Neural crest cell (in vitro differentiated cells): ENCODE measurements around the gene NADK2. TPM values are rescaled to one million over a fixed set of nuclear protein-coding genes. Genes with fewer than 3 reads are reported as not detected.

ENCODE experiments used
- DNase-seq: peaks from one replicate; pipeline ENCODE4 v3.0.0; 2021; ENCODE audit warnings: low read depth, mixed read lengths, low spot score
- H3K27ac Mint-ChIP-seq: one replicate; pipeline ENCODE4 v1.8.0; 2021; ENCODE audit warnings: mild to moderate bottlenecking, mixed read lengths; ENCODE audit not compliant: unreplicated experiment
- H3K27me3 Mint-ChIP-seq: 2 replicates; pipeline ENCODE4 v1.8.0; 2021; ENCODE audit warnings: low read depth, mild to moderate bottlenecking, mixed read lengths
- H3K36me3 Mint-ChIP-seq: 2 replicates; pipeline ENCODE4 v1.8.0; 2021; ENCODE audit warnings: low read depth, mild to moderate bottlenecking, mixed read lengths
- H3K4me1 Mint-ChIP-seq: 2 replicates; pipeline ENCODE4 v1.8.0; 2021; ENCODE audit warnings: mixed read lengths
- H3K4me3 Mint-ChIP-seq: one replicate; pipeline ENCODE4 v1.8.0; 2021; ENCODE audit warnings: mild to moderate bottlenecking, mixed read lengths
- H3K9me3 Mint-ChIP-seq: 2 replicates; pipeline ENCODE4 v1.8.0; 2021; ENCODE audit warnings: mixed read lengths
- CTCF ChIP-seq: fragments of 200-600 bp; sonication (generic); conservative IDR thresholded peaks from 2 replicates; pipeline ENCODE4 v1.5.0; 2021; ENCODE audit warnings: antibody characterized with exemption, mild to moderate bottlenecking
- total RNA-seq: library from RNA; stranded (reverse); gene quantifications from 2 replicates; pipeline ENCODE4 v1.2.1, GENCODE V29; 2021

NADK2 gene
- total RNA-seq, 1 donor from 2014 or later: 29.2 TPM

GRCh38 chr5:36175043-36175442 is 66.7 kb downstream of the NADK2 start:
- no peak overlapping the region for H3K4me3 Mint-ChIP-seq
- peaks cover 6% of the 10 kb centered on the region for H3K36me3 Mint-ChIP-seq
- no peaks in the 10 kb centered on the region for H3K9me3 Mint-ChIP-seq
- DNase-seq: no peak
- H3K27ac Mint-ChIP-seq: peak overlapping the region; percentile 20
- H3K4me1 Mint-ChIP-seq: peaks cover 11% of the 10 kb centered on the region
- no peaks in the 10 kb centered on the region for H3K27me3 Mint-ChIP-seq
- TF ChIP-seq CTCF: no peak

GRCh38 chr5:36174119-36174518 is 67.6 kb downstream of the NADK2 start:
- Mint-ChIP-seq H3K27ac (no peak overlapping the region), H3K4me3 (no peak overlapping the region), H3K27me3 (no peaks in the 10 kb centered on the region), H3K36me3 (peaks cover 2% of the 10 kb centered on the region), H3K4me1 (peaks cover 11% of the 10 kb centered on the region), H3K9me3 (no peaks in the 10 kb centered on the region)
- no peak for DNase-seq
- no peak for TF ChIP-seq CTCF

- H3K4me3 Mint-ChIP-seq: no peak overlapping the region
- no peak for DNase-seq
- H3K27me3 Mint-ChIP-seq: no peaks in the 10 kb centered on the region
- no peak overlapping the region for H3K27ac Mint-ChIP-seq
- peaks cover 7% of the 10 kb centered on the region for H3K4me1 Mint-ChIP-seq
- H3K9me3 Mint-ChIP-seq: no peaks in the 10 kb centered on the region
- no peak for TF ChIP-seq CTCF
- H3K36me3 Mint-ChIP-seq: peaks cover 5% of the 10 kb centered on the region
Observed at GRCh38 chr5:36173426-36173825, 68.3 kb downstream of the NADK2 start.

DNA sequence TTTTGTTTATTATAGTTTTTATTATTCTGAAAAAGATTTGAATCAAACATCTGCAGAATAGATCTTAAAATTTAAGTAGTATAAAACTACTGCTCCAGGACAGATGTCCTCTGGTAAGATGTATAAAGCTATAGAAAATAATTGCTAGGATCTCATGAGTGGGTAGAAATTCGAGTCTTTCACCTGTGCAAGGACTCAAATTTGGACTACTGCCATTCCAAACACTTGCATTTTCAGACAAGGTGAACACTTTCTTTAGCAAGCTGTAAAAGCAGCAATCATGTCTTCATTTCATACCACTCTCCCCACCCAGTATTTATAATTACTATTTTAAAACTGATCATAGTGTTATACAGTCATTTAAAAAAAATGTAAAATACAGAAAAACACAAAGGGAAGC is 69.1 kb downstream of the NADK2 start:
- Mint-ChIP-seq H3K27ac (no peak overlapping the region), H3K9me3 (no peaks in the 10 kb centered on the region), H3K4me1 (no peaks in the 10 kb centered on the region), H3K36me3 (peaks cover 7% of the 10 kb centered on the region), H3K4me3 (no peak overlapping the region), H3K27me3 (no peaks in the 10 kb centered on the region)
- TF ChIP-seq CTCF: no peak
- DNase-seq: no peak

- no peaks in the 10 kb centered on the region for H3K9me3 Mint-ChIP-seq
- H3K27me3 Mint-ChIP-seq: no peaks in the 10 kb centered on the region
- H3K36me3 Mint-ChIP-seq: peaks cover 11% of the 10 kb centered on the region
- no peak overlapping the region for H3K27ac Mint-ChIP-seq
- H3K4me3 Mint-ChIP-seq: no peak overlapping the region
- no peaks in the 10 kb centered on the region for H3K4me1 Mint-ChIP-seq
- TF ChIP-seq CTCF: no peak
- no peak for DNase-seq
Observed at GRCh38 chr5:36170832-36171424, 70.8 kb downstream of the NADK2 start.
